Activated CD4-positive, alpha-beta memory T cell treated with anti-CD3 and anti-CD28 coated beads for 36 hours (primary cell): ENCODE data around the gene RASSF5. TPM values are rescaled to one million over a fixed set of nuclear protein-coding genes. Genes with fewer than 3 reads are reported as not detected.

Experiments
- CTCF ChIA-PET: fragments of 350-600 bp; sonication (Branson Sonifier 250); formaldehyde crosslinking; loops from one replicate; lab custom pipeline; 2021; ENCODE audit warnings: antibody characterized with exemption, inconsistent platforms; lab: Charles Lee
- POLR2A ChIA-PET: fragments of 350-600 bp; sonication (Branson Sonifier 250); formaldehyde crosslinking; loops from one replicate; lab custom pipeline; 2021; ENCODE audit warnings: antibody characterized with exemption; lab: Charles Lee
- DNase-seq: peaks from one replicate; pipeline ENCODE4 v3.0.0-alpha.2; 2020
- H3K27ac Mint-ChIP-seq: one replicate; pipeline ENCODE4 v1.8.0; 2021; ENCODE audit warnings: mixed read lengths
- H3K27me3 Mint-ChIP-seq: one replicate; pipeline ENCODE4 v1.8.0; 2021; ENCODE audit warnings: mixed read lengths
- H3K36me3 Mint-ChIP-seq: one replicate; pipeline ENCODE4 v1.8.0; 2021; ENCODE audit warnings: mixed read lengths
- H3K4me1 Mint-ChIP-seq: one replicate; pipeline ENCODE4 v1.8.0; 2021; ENCODE audit warnings: low read depth, mixed read lengths
- H3K4me3 Mint-ChIP-seq: one replicate; pipeline ENCODE4 v1.8.0; 2021; ENCODE audit warnings: mild to moderate bottlenecking, mixed read lengths
- H3K9me3 Mint-ChIP-seq: one replicate; pipeline ENCODE4 v1.8.0; 2021; ENCODE audit warnings: mixed read lengths
- intact Hi-C: fragments of 100-400 bp; cut with micrococcal nuclease; formaldehyde crosslinking; loops from one replicate; pipeline ENCODE4 v1.15.1; 2023
- total RNA-seq, 2 experiments: library from RNA; stranded (reverse); gene quantifications; one replicate each; pipeline ENCODE4 v1.2.3, GENCODE V29; 2021

Gene RASSF5
- total RNA-seq, 2 experiments from 2014 or later: 203 TPM

GRCh38 chr1:206537141-206537540 is 29.8 kb downstream of the RASSF5 start:
- POLR2A ChIA-PET: no interaction called here
- Mint-ChIP-seq H3K9me3 (no peaks in the 10 kb centered on the region), H3K4me3 (no peak overlapping the region)

GRCh38 chr1:206538086-206538770 is 30.9 kb downstream of the RASSF5 start:
- CTCF ChIA-PET: interaction anchor here (1.1 to 1.4 kb wide), 2 partner anchors 48 to 126 kb away, joined by 3 to 4 read pairs; no protein-coding TSS in a partner anchor
- no peaks in the 10 kb centered on the region for H3K9me3 Mint-ChIP-seq
- no peaks in the 10 kb centered on the region for H3K36me3 Mint-ChIP-seq
- H3K4me1 Mint-ChIP-seq: no peaks in the 10 kb centered on the region
- intact Hi-C loops: no loop called here
- no peak overlapping the region for H3K27ac Mint-ChIP-seq
- no peaks in the 10 kb centered on the region for H3K27me3 Mint-ChIP-seq
- H3K4me3 Mint-ChIP-seq: no peak overlapping the region
- POLR2A ChIA-PET: no interaction called here
- no peak for DNase-seq

More at GRCh38 chr1:206537141-206537540, 29.8 kb downstream of the RASSF5 start:
- H3K27me3 Mint-ChIP-seq: no peaks in the 10 kb centered on the region
- H3K27ac Mint-ChIP-seq: no peak overlapping the region
- intact Hi-C loops: no loop called here
- H3K4me1 Mint-ChIP-seq: no peaks in the 10 kb centered on the region
- H3K36me3 Mint-ChIP-seq: no peaks in the 10 kb centered on the region
- no peak for DNase-seq
- CTCF ChIA-PET: interaction anchor here (0.8 to 3.1 kb wide), 4 partner anchors 8 to 58 kb away, joined by 3 to 20 read pairs (median 4); no protein-coding TSS in a partner anchor

GRCh38 chr1:206538901-206539640 is 31.7 kb downstream of the RASSF5 start:
- H3K27ac Mint-ChIP-seq: no peak overlapping the region
- ChIA-PET CTCF (interaction anchor here (1.1 to 1.4 kb wide), 2 partner anchors 49 to 125 kb away, joined by 3 to 4 read pairs; no protein-coding TSS in a partner anchor), POLR2A (no interaction called here)

GRCh38 chr1:206540044-206540780 is 32.9 kb downstream of the RASSF5 start:
- Mint-ChIP-seq H3K4me1 (peaks cover 9% of the 10 kb centered on the region), H3K9me3 (no peaks in the 10 kb centered on the region), H3K4me3 (no peak overlapping the region), H3K36me3 (no peaks in the 10 kb centered on the region), H3K27me3 (no peaks in the 10 kb centered on the region), H3K27ac (no peak overlapping the region)
- intact Hi-C loops: no loop called here
- ChIA-PET POLR2A (no interaction called here), CTCF (interaction anchor here (0.6 to 7.4 kb wide), 7 partner anchors 19 to 563 kb away, joined by 3 to 350 read pairs (median 4); partner anchors contain the start of gene EIF2D)
- DNase-seq: no peak

More at GRCh38 chr1:206538901-206539640, 31.7 kb downstream of the RASSF5 start:
- intact Hi-C loops: no loop called here
- H3K4me3 Mint-ChIP-seq: no peak overlapping the region
- no peak for DNase-seq
- H3K27me3 Mint-ChIP-seq: no peaks in the 10 kb centered on the region
- H3K4me1 Mint-ChIP-seq: no peaks in the 10 kb centered on the region
- H3K9me3 Mint-ChIP-seq: no peaks in the 10 kb centered on the region
- H3K36me3 Mint-ChIP-seq: no peaks in the 10 kb centered on the region

DNA sequence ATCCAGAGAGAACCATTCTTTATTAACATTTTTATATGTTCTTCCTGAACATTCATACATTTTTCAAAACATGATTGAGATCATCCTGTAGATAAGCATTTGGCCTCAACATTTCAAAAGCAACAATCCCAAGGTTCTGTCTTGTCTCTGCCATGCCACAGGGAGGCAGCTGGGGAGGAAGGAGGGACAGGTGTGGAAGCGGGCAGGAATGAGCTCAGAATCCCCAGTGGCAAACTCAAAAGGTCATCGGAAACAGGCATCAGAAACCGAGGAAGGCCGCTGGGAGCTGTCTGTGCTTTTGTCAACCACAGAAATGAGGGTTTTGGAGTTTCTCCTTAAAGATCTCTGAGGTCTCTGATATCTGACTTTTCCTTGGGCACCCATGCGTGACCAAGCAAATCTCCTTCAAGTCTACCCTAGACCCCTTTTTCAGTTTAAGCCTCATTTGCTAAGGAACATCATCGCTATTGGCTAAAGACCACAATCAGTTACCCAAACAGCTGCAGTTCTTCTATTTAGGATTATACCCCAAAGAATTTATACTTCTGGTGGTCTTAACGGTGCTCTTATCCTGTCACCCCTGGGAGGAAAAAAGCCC is 34.0 kb downstream of the RASSF5 start:
- Mint-ChIP-seq H3K4me1 (peaks cover 15% of the 10 kb centered on the region), H3K27ac (no peak overlapping the region), H3K36me3 (no peaks in the 10 kb centered on the region), H3K4me3 (no peak overlapping the region), H3K27me3 (no peaks in the 10 kb centered on the region), H3K9me3 (no peaks in the 10 kb centered on the region)
- POLR2A ChIA-PET: interaction anchor here (1.0 kb wide), 1 partner anchor 29 kb away, joined by 3 read pairs; no protein-coding TSS in a partner anchor
- intact Hi-C loops: no loop called here
- DNase-seq: no peak
- CTCF ChIA-PET: interaction anchor here (1.2 to 7.4 kb wide), 4 partner anchors 43 to 122 kb away, joined by 3 to 350 read pairs (median 8); partner anchors contain the start of gene EIF2D

DNA sequence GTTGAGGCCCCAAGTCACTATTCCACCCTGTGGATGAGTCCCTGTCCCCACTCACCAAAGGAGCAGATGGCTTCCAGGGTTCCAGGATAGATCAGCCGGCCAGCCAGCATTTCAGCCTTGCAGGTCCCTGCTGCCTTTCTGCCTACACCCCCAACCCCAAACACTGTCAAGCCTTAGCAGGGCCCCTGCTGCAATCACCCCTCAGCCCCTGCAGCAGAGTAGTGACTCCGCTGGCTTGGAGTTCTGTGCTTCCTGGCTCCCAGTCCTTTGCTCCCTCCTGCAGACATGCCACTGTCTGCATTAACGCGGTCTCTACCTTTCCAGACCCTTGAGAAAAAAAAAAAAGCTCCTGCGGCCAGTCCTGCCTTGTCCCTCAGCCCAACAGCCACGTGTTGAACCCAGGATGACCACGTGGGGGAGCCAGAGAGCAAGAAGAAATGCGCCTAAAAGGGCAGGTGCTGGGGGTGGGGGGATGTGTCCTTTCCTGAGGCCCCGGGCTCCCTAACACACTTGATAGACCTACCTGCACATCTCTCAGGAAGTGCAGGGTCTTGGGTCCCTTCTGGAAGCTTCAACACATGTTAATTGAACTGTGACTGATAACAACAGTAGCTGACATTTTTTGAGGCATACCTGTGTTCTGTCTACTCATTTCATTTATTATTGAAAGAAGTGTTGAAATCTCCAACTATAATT is 37.4 kb downstream of the RASSF5 start:
- Mint-ChIP-seq H3K4me3 (no peak overlapping the region), H3K27ac (peak overlapping the region; percentile 42), H3K27me3 (no peaks in the 10 kb centered on the region), H3K36me3 (no peaks in the 10 kb centered on the region), H3K9me3 (no peaks in the 10 kb centered on the region), H3K4me1 (peaks cover 17% of the 10 kb centered on the region)
- ChIA-PET POLR2A (interaction anchor here (0.6 to 2.4 kb wide), 12 partner anchors 11 to 505 kb away, joined by 3 to 20 read pairs (median 4); partner anchors contain the start of gene EIF2D), CTCF (interaction anchor here (0.7 to 7.4 kb wide), 38 partner anchors 9 to 144 kb away, joined by 3 to 350 read pairs (median 7); partner anchors contain the start of genes DYRK3, EIF2D and IKBKE)
- peak; percentile 88 for DNase-seq
- intact Hi-C loops: loop anchor here (1.0 to 2.0 kb wide), 2 partner anchors 39 to 120 kb away; no protein-coding TSS in a partner anchor

DNA sequence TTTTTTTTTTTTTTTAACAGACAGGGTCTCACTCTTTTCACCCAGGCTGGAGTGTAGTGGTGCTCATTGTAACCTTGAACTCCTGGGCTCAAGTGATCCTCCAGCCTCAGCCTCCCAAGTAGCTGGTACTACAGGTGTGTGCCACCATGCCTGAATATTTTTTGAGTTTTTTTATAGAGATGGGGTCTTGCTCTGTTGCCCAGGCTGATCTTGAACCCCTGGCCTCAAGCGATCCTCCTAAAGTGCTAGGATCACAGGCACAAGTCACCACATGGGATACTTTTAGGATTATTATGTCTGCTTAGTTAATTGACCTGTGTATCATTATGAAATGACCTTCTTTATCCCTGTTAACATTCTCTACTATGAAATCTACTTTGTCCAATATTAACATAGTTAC is 38.0 kb downstream of the RASSF5 start:
- Mint-ChIP-seq H3K27me3 (no peaks in the 10 kb centered on the region), H3K4me3 (no peak overlapping the region), H3K9me3 (no peaks in the 10 kb centered on the region), H3K4me1 (peaks cover 17% of the 10 kb centered on the region), H3K27ac (peak overlapping the region; percentile 14), H3K36me3 (no peaks in the 10 kb centered on the region)
- intact Hi-C loops: loop anchor here (1.0 to 2.0 kb wide), 2 partner anchors 38 to 119 kb away; no protein-coding TSS in a partner anchor
- DNase-seq: no peak
- CTCF ChIA-PET: interaction anchor here (0.7 to 7.4 kb wide), 36 partner anchors 9 to 122 kb away, joined by 3 to 350 read pairs (median 7); partner anchors contain the start of genes DYRK3, EIF2D and IKBKE
- POLR2A ChIA-PET: interaction anchor here (0.6 to 2.4 kb wide), 13 partner anchors 11 to 504 kb away, joined by 3 to 20 read pairs (median 4); partner anchors contain the start of gene EIF2D

DNA sequence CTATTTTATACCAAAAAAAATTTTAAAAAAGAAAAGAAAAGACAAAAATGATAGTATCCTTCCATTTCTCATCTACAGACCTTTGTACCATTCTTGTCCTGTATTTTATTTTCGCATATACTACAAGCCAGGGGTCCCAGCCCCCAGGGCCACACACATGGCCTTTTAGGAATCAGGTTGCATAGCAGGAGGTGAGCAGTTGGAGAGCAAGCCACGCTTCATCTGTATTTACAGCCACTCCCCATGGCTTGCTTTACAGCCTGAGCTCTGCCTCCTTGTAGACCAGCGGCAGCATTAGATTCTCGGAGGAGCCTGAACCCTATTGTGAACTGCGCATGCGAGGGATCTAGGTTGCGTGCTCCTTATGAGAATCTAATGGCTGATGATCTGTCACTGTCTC is 39.8 kb downstream of the RASSF5 start:
- intact Hi-C loops: loop anchor here (1.0 kb wide), 1 partner anchor 9 kb away; no protein-coding TSS in a partner anchor
- H3K27ac Mint-ChIP-seq: no peak overlapping the region
- H3K4me1 Mint-ChIP-seq: peaks cover 26% of the 10 kb centered on the region
- no peaks in the 10 kb centered on the region for H3K27me3 Mint-ChIP-seq
- CTCF ChIA-PET: interaction anchor here (3.0 to 7.4 kb wide), 4 partner anchors 10 to 63 kb away, joined by 36 to 350 read pairs (median 76); partner anchors contain the start of gene EIF2D
- H3K4me3 Mint-ChIP-seq: no peak overlapping the region
- H3K36me3 Mint-ChIP-seq: no peaks in the 10 kb centered on the region
- no peaks in the 10 kb centered on the region for H3K9me3 Mint-ChIP-seq
- no peak for DNase-seq
- POLR2A ChIA-PET: no interaction called here

DNA sequence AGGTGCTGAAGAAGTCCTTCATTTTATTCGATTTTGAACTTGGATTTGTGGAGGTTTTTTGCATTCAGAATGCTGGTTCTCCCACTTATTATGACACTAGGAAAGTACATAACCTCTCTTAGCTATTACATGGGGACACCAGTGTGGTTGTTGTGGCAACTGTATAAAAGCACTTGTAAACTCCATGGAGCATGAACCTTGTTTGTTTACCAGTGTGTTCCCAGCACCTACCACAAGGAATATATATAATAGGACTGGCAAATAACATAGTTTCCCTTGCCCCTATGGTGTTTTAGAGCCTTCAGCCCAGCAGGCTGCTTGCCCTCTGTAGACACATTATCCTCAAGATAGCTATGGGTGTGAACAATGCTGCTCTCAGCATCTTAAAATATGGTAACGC is 43.1 kb downstream of the RASSF5 start:
- intact Hi-C loops: loop anchor here (10.0 kb wide), 1 partner anchor 1274 kb away; no protein-coding TSS in a partner anchor
- H3K36me3 Mint-ChIP-seq: no peaks in the 10 kb centered on the region
- DNase-seq: no peak
- POLR2A ChIA-PET: interaction anchor here (1.6 to 2.9 kb wide), 5 partner anchors 14 to 39 kb away, joined by 4 to 30 read pairs (median 13); no protein-coding TSS in a partner anchor
- CTCF ChIA-PET: interaction anchor here (0.9 to 20.9 kb wide), 4 partner anchors 30 to 114 kb away, joined by 3 to 588 read pairs (median 9); partner anchors contain the start of gene EIF2D
- H3K9me3 Mint-ChIP-seq: no peaks in the 10 kb centered on the region
- peaks cover 48% of the 10 kb centered on the region for H3K4me1 Mint-ChIP-seq
- H3K4me3 Mint-ChIP-seq: no peak overlapping the region
- no peaks in the 10 kb centered on the region for H3K27me3 Mint-ChIP-seq
- H3K27ac Mint-ChIP-seq: no peak overlapping the region
